ENCODE data around the gene PRKCE. TPM values are rescaled to one million over a fixed set of nuclear protein-coding genes. Genes with fewer than 3 reads are reported as not detected.

PRKCE gene
- total and polyA plus RNA-seq, 2 of the 8 experiments (the other 6 are each of a cell fraction or from before 2014, with no cell fraction given), result 0.54 to 2.1 TPM

DNA sequence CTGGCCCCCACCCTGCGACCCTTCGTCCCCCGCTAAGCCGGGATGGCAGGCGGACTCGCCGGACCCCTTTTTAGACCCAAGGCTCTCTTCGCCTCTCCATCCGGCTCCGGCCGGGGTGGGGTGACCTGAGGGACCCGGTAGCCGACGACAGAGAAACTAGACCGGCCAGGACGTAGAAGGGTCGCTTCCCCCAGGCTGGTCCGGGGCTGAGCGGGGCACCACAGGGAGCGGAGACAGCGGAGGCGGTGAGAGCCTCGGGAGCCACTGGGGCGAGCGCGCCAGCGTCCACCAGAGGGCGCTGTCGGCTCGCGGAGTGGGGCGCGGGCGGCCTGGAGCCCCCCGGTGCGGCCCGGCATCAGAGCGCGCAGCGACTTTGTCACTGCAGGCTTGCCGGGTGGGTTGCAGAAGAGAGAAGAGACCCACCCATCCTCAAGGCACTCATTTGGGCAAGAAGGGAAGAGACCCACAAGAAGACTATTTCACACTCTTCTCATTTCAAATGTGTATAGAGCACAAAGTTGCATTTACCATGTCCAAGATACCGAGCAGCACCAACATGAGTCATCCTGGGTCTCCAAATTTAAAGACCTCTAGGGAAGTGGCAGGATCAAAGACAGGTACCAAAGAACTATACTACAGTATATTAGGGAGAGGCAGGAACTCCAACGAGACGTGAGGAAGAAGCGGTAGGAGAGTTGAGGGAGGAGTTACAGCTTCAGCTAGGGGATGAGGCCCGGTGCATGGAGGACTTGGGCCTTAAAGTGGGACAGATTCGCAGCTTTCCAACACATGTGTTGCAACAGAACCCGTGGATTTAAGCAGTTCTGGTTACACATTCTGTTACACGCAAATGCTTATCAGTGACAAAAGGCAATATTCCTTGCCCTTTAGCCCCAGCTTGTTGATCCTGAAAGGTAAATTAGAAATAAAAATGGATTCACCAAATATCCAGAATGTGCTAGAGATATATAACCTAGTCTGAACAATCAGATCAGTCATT is 7.6 kb upstream of the PRKCE start (continued):
- peak; percentile 43 for TF ChIP-seq KDM4A (IDR thresholded peaks at IDR 0.05; ENCODE audit: low read depth, low read length, severe bottlenecking)
- TF ChIP-seq SIRT6 (IDR thresholded peaks at IDR 0.05; ENCODE audit: low read length), result no peak
- TF ChIP-seq SIN3A (conservative IDR thresholded peaks at IDR 0.05 in 1 of 2, IDR thresholded peaks at IDR 0.05 in 1 of 2; ENCODE audit: low read depth in 1 of 2, low read length in 2 of 2), result no peak
- TF ChIP-seq, protein P1, sequence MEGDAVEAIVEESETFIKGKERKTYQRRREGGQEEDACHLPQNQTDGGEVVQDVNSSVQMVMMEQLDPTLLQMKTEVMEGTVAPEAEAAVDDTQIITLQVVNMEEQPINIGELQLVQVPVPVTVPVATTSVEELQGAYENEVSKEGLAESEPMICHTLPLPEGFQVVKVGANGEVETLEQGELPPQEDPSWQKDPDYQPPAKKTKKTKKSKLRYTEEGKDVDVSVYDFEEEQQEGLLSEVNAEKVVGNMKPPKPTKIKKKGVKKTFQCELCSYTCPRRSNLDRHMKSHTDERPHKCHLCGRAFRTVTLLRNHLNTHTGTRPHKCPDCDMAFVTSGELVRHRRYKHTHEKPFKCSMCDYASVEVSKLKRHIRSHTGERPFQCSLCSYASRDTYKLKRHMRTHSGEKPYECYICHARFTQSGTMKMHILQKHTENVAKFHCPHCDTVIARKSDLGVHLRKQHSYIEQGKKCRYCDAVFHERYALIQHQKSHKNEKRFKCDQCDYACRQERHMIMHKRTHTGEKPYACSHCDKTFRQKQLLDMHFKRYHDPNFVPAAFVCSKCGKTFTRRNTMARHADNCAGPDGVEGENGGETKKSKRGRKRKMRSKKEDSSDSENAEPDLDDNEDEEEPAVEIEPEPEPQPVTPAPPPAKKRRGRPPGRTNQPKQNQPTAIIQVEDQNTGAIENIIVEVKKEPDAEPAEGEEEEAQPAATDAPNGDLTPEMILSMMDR (IDR thresholded peaks at IDR 0.05; ENCODE audit: control extremely low read depth in 1 of 3, insufficient read depth in 1 of 3, low read depth in 1 of 3, low read length in 3 of 3), result peak; percentile 79 to 93 (median 81)
- TF ChIP-seq RAD21 (IDR thresholded peaks at IDR 0.05 in 1 of 2, conservative IDR thresholded peaks at IDR 0.05 in 1 of 2; ENCODE audit: low read depth in 2 of 2, low read length in 2 of 2), result peak; percentile 94
- no peak for TF ChIP-seq TCF12 (IDR thresholded peaks at IDR 0.05; ENCODE audit: low read depth, low read length)
- TF ChIP-seq EZH2 (IDR thresholded peaks at IDR 0.05; ENCODE audit: low read depth, low read length, severe bottlenecking), result no peak
- TF ChIP-seq HDAC2 (IDR thresholded peaks at IDR 0.05; ENCODE audit: borderline replicate concordance in 1 of 2, low read depth in 2 of 2, low read length in 2 of 2), result no peak
